ENCODE measurements around the gene ZNF407.

The ZNF407 gene

GRCh38 chr18:74902147-74902455 is 304.4 kb downstream of the ZNF407 start:
- no peaks in the 10 kb centered on the region for H4K20me1 ChIP-seq
- H3K36me3 ChIP-seq = peaks cover 0 to 10% (median 1%) of the 10 kb centered on the region in 11 experiments; a peak in 4 of 22 replicates
- H3K9me3 ChIP-seq (replicated peaks in 1 of 11) = no peaks in the 10 kb centered on the region
- TF ChIP-seq Cebpa-rat (IDR thresholded peaks at IDR 0.05) = no peak
- no peak overlapping the region for H3K9ac ChIP-seq
- peaks cover 8 to 50% (median 19%) of the 10 kb centered on the region in 10 experiments; a peak in 19 of 20 replicates for H3K4me1 ChIP-seq
- no peak overlapping the region for H3K4me3 ChIP-seq
- no peaks in the 10 kb centered on the region for H3K27me3 ChIP-seq
- H3K4me2 ChIP-seq = peak overlapping the region in 1 of 11 experiments; percentile 51; a peak in 1 of 22 replicates
- no peak overlapping the region for H3K27ac ChIP-seq

GRCh38 chr18:74905247-74905646 is 307.6 kb downstream of the ZNF407 start:
- Histone ChIP-seq H3K36me3 (peaks cover 0 to 16% (median 4%) of the 10 kb centered on the region in 11 experiments; a peak in 4 of 22 replicates), H3K4me2 (no peak overlapping the region), H3K27ac (no peak overlapping the region), H3K27me3 (no peaks in the 10 kb centered on the region), H4K20me1 (no peaks in the 10 kb centered on the region), H3K4me3 (no peak overlapping the region), H3K9ac (no peak overlapping the region), H3K9me3 (replicated peaks in 1 of 11) (no peaks in the 10 kb centered on the region), H3K4me1 (peaks cover 0 to 26% (median 2%) of the 10 kb centered on the region in 10 experiments; a peak in 9 of 20 replicates)
- TF ChIP-seq Cebpa-rat (IDR thresholded peaks at IDR 0.05) = no peak

- TF ChIP-seq Cebpa-rat (IDR thresholded peaks at IDR 0.05) = no peak
- peaks cover 0 to 17% (median 2%) of the 10 kb centered on the region in 10 experiments; a peak in 9 of 20 replicates for H3K4me1 ChIP-seq
- no peak overlapping the region for H3K27ac ChIP-seq
Measured at GRCh38 chr18:74906184-74906583, 308.5 kb downstream of the ZNF407 start.

GRCh38 chr18:74914052-74914591 is 316.5 kb downstream of the ZNF407 start:
- no peaks in the 10 kb centered on the region for H3K9me3 ChIP-seq (replicated peaks in 1 of 11)
- H4K20me1 ChIP-seq = 0 out of 22 replicates have a peak, but pooled peaks cover 0 to 13% (median 0%) of the 10 kb centered on the region in 11 experiments
- peaks cover 0 to 15% (median 0%) of the 10 kb centered on the region in 11 experiments; a peak in 4 of 22 replicates for H3K36me3 ChIP-seq
- no peak overlapping the region for H3K4me3 ChIP-seq
- H3K27ac ChIP-seq = no peak overlapping the region
- no peaks in the 10 kb centered on the region for H3K27me3 ChIP-seq
- H3K9ac ChIP-seq = no peak overlapping the region
- TF ChIP-seq Cebpa-rat (IDR thresholded peaks at IDR 0.05) = no peak
- H3K4me1 ChIP-seq = peaks cover 0 to 14% (median 8%) of the 10 kb centered on the region in 10 experiments; a peak in 9 of 20 replicates
- no peak overlapping the region for H3K4me2 ChIP-seq

More at GRCh38 chr18:74906184-74906583, 308.5 kb downstream of the ZNF407 start:
- no peak overlapping the region for H3K4me3 ChIP-seq
- no peak overlapping the region for H3K9ac ChIP-seq
- no peaks in the 10 kb centered on the region for H3K27me3 ChIP-seq
- H4K20me1 ChIP-seq = no peaks in the 10 kb centered on the region
- no peak overlapping the region for H3K4me2 ChIP-seq
- peaks cover 0 to 16% (median 4%) of the 10 kb centered on the region in 11 experiments; a peak in 4 of 22 replicates for H3K36me3 ChIP-seq
- H3K9me3 ChIP-seq (replicated peaks in 1 of 11) = no peaks in the 10 kb centered on the region

- H3K4me1 ChIP-seq = peaks cover 0 to 14% (median 8%) of the 10 kb centered on the region in 10 experiments; a peak in 9 of 20 replicates
- TF ChIP-seq Cebpa-rat (IDR thresholded peaks at IDR 0.05) = no peak
- no peak overlapping the region for H3K4me3 ChIP-seq
- no peak overlapping the region for H3K27ac ChIP-seq
- peaks cover 0 to 21% (median 3%) of the 10 kb centered on the region in 11 experiments; a peak in 7 of 22 replicates for H3K36me3 ChIP-seq
- 0 out of 22 replicates have a peak, but pooled peaks cover 0 to 13% (median 0%) of the 10 kb centered on the region in 11 experiments for H4K20me1 ChIP-seq
- no peak overlapping the region for H3K9ac ChIP-seq
- no peaks in the 10 kb centered on the region for H3K27me3 ChIP-seq
- 0 out of 22 replicates have a peak overlapping the region, but pooled peaks of 1 of the 11 experiments have one; percentile 10 for H3K4me2 ChIP-seq
- H3K9me3 ChIP-seq (replicated peaks in 1 of 11) = no peaks in the 10 kb centered on the region
Measured at GRCh38 chr18:74914648-74915047, 317.0 kb downstream of the ZNF407 start.

GRCh38 chr18:74916773-74917393 is 319.2 kb downstream of the ZNF407 start:
- Histone ChIP-seq H3K27ac (no peak overlapping the region), H3K4me1 (peaks cover 0 to 14% (median 8%) of the 10 kb centered on the region in 10 experiments; a peak in 9 of 20 replicates), H3K4me2 (peak overlapping the region in 3 of 11 experiments; percentile 5 to 53 (median 21); a peak in 3 of 22 replicates), H3K36me3 (peaks cover 8 to 43% (median 20%) of the 10 kb centered on the region in 11 experiments; a peak in 19 of 22 replicates), H4K20me1 (0 out of 22 replicates have a peak, but pooled peaks cover 0 to 13% (median 0%) of the 10 kb centered on the region in 11 experiments), H3K27me3 (no peaks in the 10 kb centered on the region), H3K9ac (no peak overlapping the region), H3K9me3 (replicated peaks in 1 of 11) (no peaks in the 10 kb centered on the region), H3K4me3 (no peak overlapping the region)
- TF ChIP-seq Cebpa-rat (IDR thresholded peaks at IDR 0.05) = no peak

GRCh38 chr18:74918276-74918790 is 320.7 kb downstream of the ZNF407 start:
- peaks cover 0 to 14% (median 8%) of the 10 kb centered on the region in 10 experiments; a peak in 9 of 20 replicates for H3K4me1 ChIP-seq
- no peaks in the 10 kb centered on the region for H3K9me3 ChIP-seq (replicated peaks in 1 of 11)
- no peak overlapping the region for H3K4me3 ChIP-seq
- no peaks in the 10 kb centered on the region for H3K27me3 ChIP-seq
- H3K4me2 ChIP-seq = no peak overlapping the region
- H3K36me3 ChIP-seq = peaks cover 12 to 54% (median 25%) of the 10 kb centered on the region in 11 experiments; a peak in 19 of 22 replicates
- H4K20me1 ChIP-seq = 0 out of 22 replicates have a peak, but pooled peaks cover 0 to 13% (median 0%) of the 10 kb centered on the region in 11 experiments
- H3K9ac ChIP-seq = no peak overlapping the region
- TF ChIP-seq Cebpa-rat (IDR thresholded peaks at IDR 0.05) = no peak
- H3K27ac ChIP-seq = no peak overlapping the region

- Histone ChIP-seq H3K4me1 (peaks cover 0 to 7% (median 2%) of the 10 kb centered on the region in 10 experiments; a peak in 6 of 20 replicates), H3K27ac (no peak overlapping the region), H3K4me2 (no peak overlapping the region), H3K9ac (no peak overlapping the region), H3K4me3 (no peak overlapping the region), H3K9me3 (replicated peaks in 1 of 11) (no peaks in the 10 kb centered on the region), H3K27me3 (no peaks in the 10 kb centered on the region), H3K36me3 (peaks cover 12 to 67% (median 25%) of the 10 kb centered on the region in 11 experiments; a peak in 19 of 22 replicates), H4K20me1 (no peaks in the 10 kb centered on the region)
- no peak for TF ChIP-seq Cebpa-rat (IDR thresholded peaks at IDR 0.05)
Measured at GRCh38 chr18:74921057-74921820, 323.6 kb downstream of the ZNF407 start.

Measured in BLaER1 treated with 17β-estradiol and CSF1 and Interleukin-3, amounts not matched to agents 10 nM and 100 nM (cell line).